ENCODE data around the gene CLSTN2. TPM values are rescaled to one million over a fixed set of nuclear protein-coding genes. Genes with fewer than 3 reads are reported as not detected.

Gene CLSTN2
- total and polyA plus RNA-seq, 8 donors = 0.31 to 1.1 (median 0.61) TPM

DNA sequence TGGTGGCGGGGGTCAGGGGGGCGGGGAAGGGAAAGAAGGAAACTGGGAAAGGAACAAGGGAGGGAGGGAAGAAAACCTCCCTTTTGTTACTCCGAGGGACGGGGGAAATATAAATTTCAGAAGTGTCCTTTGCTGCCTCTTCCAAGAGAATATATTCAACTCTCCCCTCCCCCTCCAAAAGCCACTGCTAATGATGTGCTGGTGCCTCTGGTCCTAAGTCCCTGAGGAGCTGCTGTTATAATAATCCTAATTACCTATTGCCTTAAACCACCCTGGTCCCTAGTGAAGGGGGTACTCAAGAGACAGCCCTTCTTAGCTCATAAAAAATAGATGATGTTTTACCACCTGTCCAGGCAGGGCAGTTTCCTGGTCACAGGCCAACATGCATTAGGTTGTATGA is 624.6 kb downstream of the CLSTN2 start:
- ATAC-seq (no peak), DNase-seq (no peak)
- TF ChIP-seq, protein P1, sequence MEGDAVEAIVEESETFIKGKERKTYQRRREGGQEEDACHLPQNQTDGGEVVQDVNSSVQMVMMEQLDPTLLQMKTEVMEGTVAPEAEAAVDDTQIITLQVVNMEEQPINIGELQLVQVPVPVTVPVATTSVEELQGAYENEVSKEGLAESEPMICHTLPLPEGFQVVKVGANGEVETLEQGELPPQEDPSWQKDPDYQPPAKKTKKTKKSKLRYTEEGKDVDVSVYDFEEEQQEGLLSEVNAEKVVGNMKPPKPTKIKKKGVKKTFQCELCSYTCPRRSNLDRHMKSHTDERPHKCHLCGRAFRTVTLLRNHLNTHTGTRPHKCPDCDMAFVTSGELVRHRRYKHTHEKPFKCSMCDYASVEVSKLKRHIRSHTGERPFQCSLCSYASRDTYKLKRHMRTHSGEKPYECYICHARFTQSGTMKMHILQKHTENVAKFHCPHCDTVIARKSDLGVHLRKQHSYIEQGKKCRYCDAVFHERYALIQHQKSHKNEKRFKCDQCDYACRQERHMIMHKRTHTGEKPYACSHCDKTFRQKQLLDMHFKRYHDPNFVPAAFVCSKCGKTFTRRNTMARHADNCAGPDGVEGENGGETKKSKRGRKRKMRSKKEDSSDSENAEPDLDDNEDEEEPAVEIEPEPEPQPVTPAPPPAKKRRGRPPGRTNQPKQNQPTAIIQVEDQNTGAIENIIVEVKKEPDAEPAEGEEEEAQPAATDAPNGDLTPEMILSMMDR (IDR thresholded peaks at IDR 0.05) = no peak
- H3K9me3 ChIP-seq = no peaks in the 10 kb centered on the region
- H3K4me1 ChIP-seq = no peaks in the 10 kb centered on the region
- H3K27me3 ChIP-seq = no peaks in the 10 kb centered on the region
- intact Hi-C loops (cut with DNase I) = no loop called here
- no peak overlapping the region for H3K27ac ChIP-seq
- H3K36me3 ChIP-seq = no peaks in the 10 kb centered on the region
- no peak overlapping the region for H3K4me3 ChIP-seq

DNA sequence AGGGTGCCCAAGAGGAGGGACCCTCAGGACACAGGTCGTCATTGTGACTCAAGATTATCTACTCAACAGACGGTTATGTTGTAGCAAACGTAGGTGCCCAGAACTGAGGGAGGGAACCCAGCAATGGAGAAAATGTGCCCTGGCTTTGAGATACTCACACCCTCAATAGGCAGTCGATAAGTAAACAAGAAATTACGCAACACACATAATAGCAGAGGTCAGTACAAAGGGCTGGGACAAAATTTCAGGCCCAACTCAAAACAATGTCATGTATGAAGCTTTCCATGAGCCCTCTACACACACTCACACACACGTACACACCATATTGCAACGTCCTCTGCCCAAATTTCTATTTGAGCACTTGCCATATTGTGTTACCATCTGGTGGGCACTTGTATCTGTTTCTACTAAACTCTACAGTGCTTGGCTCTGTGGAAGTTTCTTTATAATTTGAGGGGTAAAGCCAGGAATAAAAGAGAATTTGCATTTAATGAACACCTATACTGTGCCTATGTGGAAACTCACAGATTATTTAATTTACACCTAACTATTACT is 628.3 kb downstream of the CLSTN2 start:
- no peak for ATAC-seq
- intact Hi-C loops (cut with DNase I) = no loop called here

DNA sequence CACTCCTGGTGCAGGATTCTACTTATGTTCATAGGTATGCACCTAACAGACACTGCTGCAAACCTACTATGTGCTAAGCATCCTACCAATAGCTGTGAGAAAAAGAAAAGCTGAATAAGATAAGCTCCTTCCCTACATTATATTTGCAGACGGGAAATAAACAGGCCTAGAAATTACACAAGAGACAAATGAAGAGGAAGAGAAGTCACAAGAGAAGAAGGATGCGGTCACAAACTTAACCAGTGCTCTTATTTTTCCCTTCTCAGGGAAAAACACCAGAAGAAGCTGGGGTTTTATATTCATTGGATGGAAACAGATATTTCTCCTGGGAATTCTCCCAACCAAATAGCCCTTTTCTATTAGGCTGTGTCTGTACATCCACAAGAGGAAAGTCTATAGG is 633.1 kb downstream of the CLSTN2 start:
- intact Hi-C loops (cut with DNase I) = no loop called here
- H3K4me1 ChIP-seq = no peaks in the 10 kb centered on the region

More for the DNA sequence above, 628.3 kb downstream of the CLSTN2 start:
- Histone ChIP-seq H3K36me3 (no peaks in the 10 kb centered on the region), H3K27ac (no peak overlapping the region), H3K9me3 (no peaks in the 10 kb centered on the region), H3K4me3 (no peak overlapping the region), H3K4me1 (no peaks in the 10 kb centered on the region), H3K27me3 (no peaks in the 10 kb centered on the region)
- TF ChIP-seq, protein P1 (IDR thresholded peaks at IDR 0.05) = no peak
- DNase-seq = no peak

DNA sequence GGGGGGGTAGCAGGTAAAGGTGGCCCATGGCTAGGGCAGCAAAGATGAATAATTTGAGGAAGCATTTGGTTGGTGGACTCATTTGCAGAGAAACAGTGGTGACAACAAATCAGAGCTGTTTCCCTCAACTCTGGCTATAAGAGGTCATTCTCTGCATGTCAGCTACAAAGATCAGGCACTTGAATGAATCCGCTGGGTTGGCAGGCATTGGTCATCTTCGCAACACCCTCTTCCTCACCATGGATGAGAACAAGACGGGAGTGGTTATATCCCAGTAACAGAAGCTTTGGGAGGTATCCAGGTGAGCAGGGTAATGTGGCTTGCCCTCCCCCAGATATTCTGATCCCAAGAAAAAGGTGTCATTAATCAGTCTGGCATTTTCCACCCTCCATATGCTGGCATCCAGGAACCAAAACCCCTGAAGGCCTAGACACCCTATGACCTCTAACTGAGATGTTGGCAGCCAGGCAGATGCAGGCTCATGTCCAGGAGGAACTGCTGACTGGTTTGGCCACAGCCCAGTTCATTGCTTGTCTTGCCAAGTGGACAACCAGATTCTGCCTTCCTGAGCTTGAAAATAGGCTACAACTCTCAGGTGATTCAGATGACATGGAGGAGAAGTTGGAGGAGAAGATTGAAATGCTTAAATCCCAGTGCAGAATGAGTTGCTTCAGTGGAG is 634.0 kb downstream of the CLSTN2 start:
- H3K27ac ChIP-seq = no peak overlapping the region
- no peaks in the 10 kb centered on the region for H3K36me3 ChIP-seq
- no peaks in the 10 kb centered on the region for H3K4me1 ChIP-seq
- intact Hi-C loops (cut with DNase I) = no loop called here
- H3K9me3 ChIP-seq = no peaks in the 10 kb centered on the region
- ATAC-seq (no peak), DNase-seq (no peak)
- TF ChIP-seq, protein P1 (IDR thresholded peaks at IDR 0.05) = no peak
- H3K4me3 ChIP-seq = no peak overlapping the region
- H3K27me3 ChIP-seq = no peaks in the 10 kb centered on the region

More for the DNA sequence above, 633.1 kb downstream of the CLSTN2 start:
- Histone ChIP-seq H3K27ac (no peak overlapping the region), H3K27me3 (no peaks in the 10 kb centered on the region), H3K9me3 (no peaks in the 10 kb centered on the region), H3K4me3 (no peak overlapping the region), H3K36me3 (no peaks in the 10 kb centered on the region)
- ATAC-seq = no peak
- TF ChIP-seq, protein P1 (IDR thresholded peaks at IDR 0.05) = no peak
- no peak for DNase-seq

DNA sequence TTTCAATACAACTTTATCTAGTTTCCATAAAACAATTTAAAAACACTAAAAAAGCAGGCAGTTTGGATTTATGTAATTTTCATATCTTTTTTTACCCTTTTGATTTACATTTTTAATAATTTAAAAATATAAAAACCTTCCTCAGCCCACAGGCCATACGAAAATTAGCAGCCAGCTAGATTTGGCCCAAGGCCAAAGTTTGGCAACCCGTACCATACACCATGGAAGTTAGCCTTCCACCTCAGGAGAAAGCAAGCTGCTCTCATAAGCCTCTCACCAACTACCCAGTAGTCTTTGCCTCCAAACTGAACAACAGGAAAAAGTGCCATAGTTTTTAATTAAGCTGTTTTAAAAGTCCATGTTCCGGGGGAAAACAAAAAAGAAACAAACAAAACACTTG is 635.6 kb downstream of the CLSTN2 start:
- no peaks in the 10 kb centered on the region for H3K9me3 ChIP-seq
- no peaks in the 10 kb centered on the region for H3K36me3 ChIP-seq
- TF ChIP-seq, protein P1 (IDR thresholded peaks at IDR 0.05) = no peak
- no peak overlapping the region for H3K27ac ChIP-seq
- no peak for ATAC-seq
- no peaks in the 10 kb centered on the region for H3K4me1 ChIP-seq
- H3K4me3 ChIP-seq = no peak overlapping the region
- intact Hi-C loops (cut with DNase I) = no loop called here
- DNase-seq = no peak
- H3K27me3 ChIP-seq = no peaks in the 10 kb centered on the region
